ENCODE data around the gene MSANTD7.

DNA sequence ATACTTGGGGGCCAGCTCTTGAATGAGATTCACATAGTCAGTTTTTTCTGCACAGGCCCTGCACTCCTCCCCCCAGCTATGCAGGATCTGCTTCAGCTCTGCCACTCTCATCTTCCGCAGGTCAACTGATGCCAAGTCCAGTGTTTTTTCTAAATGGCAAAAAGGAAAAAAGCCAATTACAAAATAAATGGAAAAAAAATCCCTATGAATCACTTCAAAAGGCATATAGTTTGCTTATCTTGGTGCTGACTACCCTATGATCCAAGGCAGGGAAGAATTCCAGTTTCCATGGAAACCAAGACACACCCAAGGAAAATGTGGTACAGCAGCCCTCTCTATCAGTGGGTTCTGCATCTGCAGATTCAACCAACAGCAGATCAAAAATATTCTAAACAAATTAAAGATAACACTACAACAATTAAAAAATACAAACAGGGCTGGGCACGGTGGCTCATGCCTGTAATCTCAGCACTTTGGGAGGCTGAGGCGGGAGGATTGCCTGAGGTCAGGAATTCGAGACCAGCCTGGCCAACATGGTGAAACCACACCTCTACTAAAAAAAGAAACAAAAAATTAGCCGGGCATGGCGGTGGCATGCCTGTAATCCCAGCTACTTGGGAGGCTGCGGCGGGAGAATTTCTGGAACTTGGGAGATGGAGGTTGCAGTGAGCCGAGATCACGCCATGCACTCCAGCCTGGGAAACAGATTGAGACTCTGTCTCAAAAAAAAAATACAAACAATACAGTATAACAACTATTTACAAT lies 17.9 kb upstream of the MSANTD7 start:
- TF ChIP-seq, protein P1, sequence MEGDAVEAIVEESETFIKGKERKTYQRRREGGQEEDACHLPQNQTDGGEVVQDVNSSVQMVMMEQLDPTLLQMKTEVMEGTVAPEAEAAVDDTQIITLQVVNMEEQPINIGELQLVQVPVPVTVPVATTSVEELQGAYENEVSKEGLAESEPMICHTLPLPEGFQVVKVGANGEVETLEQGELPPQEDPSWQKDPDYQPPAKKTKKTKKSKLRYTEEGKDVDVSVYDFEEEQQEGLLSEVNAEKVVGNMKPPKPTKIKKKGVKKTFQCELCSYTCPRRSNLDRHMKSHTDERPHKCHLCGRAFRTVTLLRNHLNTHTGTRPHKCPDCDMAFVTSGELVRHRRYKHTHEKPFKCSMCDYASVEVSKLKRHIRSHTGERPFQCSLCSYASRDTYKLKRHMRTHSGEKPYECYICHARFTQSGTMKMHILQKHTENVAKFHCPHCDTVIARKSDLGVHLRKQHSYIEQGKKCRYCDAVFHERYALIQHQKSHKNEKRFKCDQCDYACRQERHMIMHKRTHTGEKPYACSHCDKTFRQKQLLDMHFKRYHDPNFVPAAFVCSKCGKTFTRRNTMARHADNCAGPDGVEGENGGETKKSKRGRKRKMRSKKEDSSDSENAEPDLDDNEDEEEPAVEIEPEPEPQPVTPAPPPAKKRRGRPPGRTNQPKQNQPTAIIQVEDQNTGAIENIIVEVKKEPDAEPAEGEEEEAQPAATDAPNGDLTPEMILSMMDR (IDR thresholded peaks at IDR 0.05; ENCODE audit: low read length): no peak
- no peak for TF ChIP-seq EZH2 (IDR thresholded peaks at IDR 0.05; ENCODE audit: borderline replicate concordance, low read length)
